HepG2 (cell line): ENCODE results near the gene LSM5. TPM values are rescaled to one million over a fixed set of nuclear protein-coding genes. Genes with fewer than 3 reads are reported as not detected.

Experiments
- ESRRA ChIP-seq: sonication (generic); formaldehyde crosslinking; IDR thresholded peaks from 2 replicates; pipeline ENCODE4 v1.5.1; 2020; ENCODE audit warnings: mild to moderate bottlenecking, low read depth, missing genetic modification reagents
- GATAD1 ChIP-seq: IDR thresholded peaks from 2 replicates; pipeline ENCODE4 v1.6.1; 2016; ENCODE audit warnings: missing genetic modification reagents, missing compliant biosample characterization
- NCOA2 ChIP-seq: sonication (generic); formaldehyde crosslinking; IDR thresholded peaks from 2 replicates; pipeline ENCODE4 v1.8.0; 2022; ENCODE audit warnings: inconsistent platforms
- PHF21A ChIP-seq: sonication (generic); formaldehyde crosslinking; IDR thresholded peaks from 2 replicates; pipeline ENCODE4 v1.5.0; 2020; ENCODE audit warnings: mild to moderate bottlenecking, missing genetic modification reagents
- SAP130 ChIP-seq: IDR thresholded peaks from 2 replicates; pipeline ENCODE4 v1.6.1; 2016; ENCODE audit warnings: low read depth
- SOX13 ChIP-seq, 3 experiments: fragments of 450-650 bp in 1 of 3; sonication (generic) in 1 of 3; formaldehyde crosslinking in 1 of 3; IDR thresholded peaks in 2 of 3; conservative IDR thresholded peaks in 1 of 3; 2 replicates each; pipeline versions ENCODE4 v1.5.0 to v1.6.1; 2016 to 2020; ENCODE audit warnings: antibody characterized with exemption in 1 of 3, mild to moderate bottlenecking in 1 of 3, missing compliant biosample characterization in 1 of 3, missing genetic modification reagents in 1 of 3, moderate library complexity in 1 of 3
- TAF1 ChIP-seq: sonication (generic); formaldehyde crosslinking; IDR thresholded peaks from 2 replicates; pipeline ENCODE4 v1.4.0; 2020; ENCODE audit warnings: missing genetic modification reagents
- ZNF326 ChIP-seq: sonication (generic); formaldehyde crosslinking; IDR thresholded peaks from 2 replicates; pipeline ENCODE4 v1.4.0; 2020; ENCODE audit warnings: missing genetic modification reagents, borderline replicate concordance
- ZNF747 ChIP-seq: sonication (generic); formaldehyde crosslinking; IDR thresholded peaks from 2 replicates; pipeline ENCODE4 v1.8.1; 2023; ENCODE audit warnings: missing genetic modification reagents, mild to moderate bottlenecking, borderline replicate concordance
- polyA plus RNA-seq, 8 experiments: library from polyadenylated mRNA; depleted of rRNA in 3 of 8; stranded (reverse) in 7 of 8; unstranded in 1 of 8; fragments of >200 nt; fragmentation: Illumina TruSeq in 4 of 8; extraction: Trizol in 4 of 8; gene quantifications; 2 replicates each; pipeline versions ENCODE4 v1.2.1 to v1.2.3, GENCODE V29; 2011 to 2016; ENCODE audit warnings: low read depth in 4 of 8, missing spikeins in 1 of 8, mixed read lengths in 1 of 8; ENCODE audit not compliant: insufficient read depth in 1 of 8
- total RNA-seq, 5 experiments: library from RNA; depleted of rRNA; stranded (reverse); fragments of >200 nt; fragmentation: Illumina TruSeq; extraction: Trizol; gene quantifications; 2 replicates each; pipeline ENCODE4 v1.2.3, GENCODE V29; 2016; ENCODE audit warnings: low read depth in 1 of 5
- TF ChIP-seq, protein P1 (sequence below): sonication (generic); formaldehyde crosslinking; IDR thresholded peaks from 2 replicates; pipeline ENCODE4 v1.5.0; 2020; ENCODE audit warnings: mild to moderate bottlenecking, missing genetic modification reagents, borderline replicate concordance
- TF ChIP-seq, protein P2 (sequence below): sonication (generic); formaldehyde crosslinking; IDR thresholded peaks from 2 replicates; pipeline ENCODE4 v1.8.0; 2022; ENCODE audit warnings: missing genetic modification reagents, mild to moderate bottlenecking, inconsistent platforms, borderline replicate concordance
- TF ChIP-seq, protein P3 (sequence below): sonication (generic); formaldehyde crosslinking; IDR thresholded peaks from 2 replicates; pipeline ENCODE4 v1.4.0; 2020; ENCODE audit warnings: missing genetic modification reagents, mild to moderate bottlenecking, borderline replicate concordance
- TF ChIP-seq, protein P4 (sequence below): sonication (generic); formaldehyde crosslinking; IDR thresholded peaks from 2 replicates; pipeline ENCODE4 v1.4.0; 2020; ENCODE audit warnings: missing genetic modification reagents
- TF ChIP-seq, protein P5 (sequence below): sonication (generic); formaldehyde crosslinking; IDR thresholded peaks from 2 replicates; pipeline ENCODE4 v1.8.1; 2022; ENCODE audit warnings: mild to moderate bottlenecking, missing genetic modification reagents

Gene LSM5
- total and polyA plus RNA-seq, 2 of the 13 experiments (the other 11 are each of a cell fraction or from before 2014, with no cell fraction given): 30.3 to 183 TPM

DNA sequence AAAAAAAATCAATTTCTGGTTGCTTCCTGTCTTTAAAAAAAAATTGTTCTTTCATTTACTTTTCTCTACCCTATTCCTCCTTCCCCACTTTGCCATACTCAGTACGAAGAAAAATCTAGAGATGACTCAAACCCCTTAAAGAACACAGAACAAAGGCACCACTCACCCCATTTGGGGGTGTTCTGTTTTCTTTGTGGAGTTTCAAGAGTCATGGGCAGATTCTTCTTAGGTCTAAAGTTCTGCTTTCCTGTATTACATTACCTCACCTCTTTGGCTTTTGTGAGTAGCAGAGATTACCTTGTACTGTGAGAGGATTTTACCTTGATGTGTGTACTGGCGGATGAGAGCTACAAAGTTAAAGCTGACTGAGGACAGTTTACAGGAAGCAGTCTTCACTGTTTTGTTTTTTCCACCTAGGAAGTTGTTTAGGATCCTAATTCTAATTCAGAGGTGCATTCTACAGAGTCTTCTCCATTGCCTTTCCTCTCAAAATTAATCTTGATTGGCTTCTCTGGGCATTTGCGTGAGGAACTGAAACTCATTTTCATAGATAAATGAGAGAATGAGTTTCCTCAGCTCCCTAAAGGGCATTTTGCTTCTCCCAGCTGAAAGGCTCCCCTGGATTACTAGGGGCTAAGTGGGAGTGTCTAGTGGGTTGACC is 25.8 kb upstream of the LSM5 start (continued):
- TF ChIP-seq, protein P1, sequence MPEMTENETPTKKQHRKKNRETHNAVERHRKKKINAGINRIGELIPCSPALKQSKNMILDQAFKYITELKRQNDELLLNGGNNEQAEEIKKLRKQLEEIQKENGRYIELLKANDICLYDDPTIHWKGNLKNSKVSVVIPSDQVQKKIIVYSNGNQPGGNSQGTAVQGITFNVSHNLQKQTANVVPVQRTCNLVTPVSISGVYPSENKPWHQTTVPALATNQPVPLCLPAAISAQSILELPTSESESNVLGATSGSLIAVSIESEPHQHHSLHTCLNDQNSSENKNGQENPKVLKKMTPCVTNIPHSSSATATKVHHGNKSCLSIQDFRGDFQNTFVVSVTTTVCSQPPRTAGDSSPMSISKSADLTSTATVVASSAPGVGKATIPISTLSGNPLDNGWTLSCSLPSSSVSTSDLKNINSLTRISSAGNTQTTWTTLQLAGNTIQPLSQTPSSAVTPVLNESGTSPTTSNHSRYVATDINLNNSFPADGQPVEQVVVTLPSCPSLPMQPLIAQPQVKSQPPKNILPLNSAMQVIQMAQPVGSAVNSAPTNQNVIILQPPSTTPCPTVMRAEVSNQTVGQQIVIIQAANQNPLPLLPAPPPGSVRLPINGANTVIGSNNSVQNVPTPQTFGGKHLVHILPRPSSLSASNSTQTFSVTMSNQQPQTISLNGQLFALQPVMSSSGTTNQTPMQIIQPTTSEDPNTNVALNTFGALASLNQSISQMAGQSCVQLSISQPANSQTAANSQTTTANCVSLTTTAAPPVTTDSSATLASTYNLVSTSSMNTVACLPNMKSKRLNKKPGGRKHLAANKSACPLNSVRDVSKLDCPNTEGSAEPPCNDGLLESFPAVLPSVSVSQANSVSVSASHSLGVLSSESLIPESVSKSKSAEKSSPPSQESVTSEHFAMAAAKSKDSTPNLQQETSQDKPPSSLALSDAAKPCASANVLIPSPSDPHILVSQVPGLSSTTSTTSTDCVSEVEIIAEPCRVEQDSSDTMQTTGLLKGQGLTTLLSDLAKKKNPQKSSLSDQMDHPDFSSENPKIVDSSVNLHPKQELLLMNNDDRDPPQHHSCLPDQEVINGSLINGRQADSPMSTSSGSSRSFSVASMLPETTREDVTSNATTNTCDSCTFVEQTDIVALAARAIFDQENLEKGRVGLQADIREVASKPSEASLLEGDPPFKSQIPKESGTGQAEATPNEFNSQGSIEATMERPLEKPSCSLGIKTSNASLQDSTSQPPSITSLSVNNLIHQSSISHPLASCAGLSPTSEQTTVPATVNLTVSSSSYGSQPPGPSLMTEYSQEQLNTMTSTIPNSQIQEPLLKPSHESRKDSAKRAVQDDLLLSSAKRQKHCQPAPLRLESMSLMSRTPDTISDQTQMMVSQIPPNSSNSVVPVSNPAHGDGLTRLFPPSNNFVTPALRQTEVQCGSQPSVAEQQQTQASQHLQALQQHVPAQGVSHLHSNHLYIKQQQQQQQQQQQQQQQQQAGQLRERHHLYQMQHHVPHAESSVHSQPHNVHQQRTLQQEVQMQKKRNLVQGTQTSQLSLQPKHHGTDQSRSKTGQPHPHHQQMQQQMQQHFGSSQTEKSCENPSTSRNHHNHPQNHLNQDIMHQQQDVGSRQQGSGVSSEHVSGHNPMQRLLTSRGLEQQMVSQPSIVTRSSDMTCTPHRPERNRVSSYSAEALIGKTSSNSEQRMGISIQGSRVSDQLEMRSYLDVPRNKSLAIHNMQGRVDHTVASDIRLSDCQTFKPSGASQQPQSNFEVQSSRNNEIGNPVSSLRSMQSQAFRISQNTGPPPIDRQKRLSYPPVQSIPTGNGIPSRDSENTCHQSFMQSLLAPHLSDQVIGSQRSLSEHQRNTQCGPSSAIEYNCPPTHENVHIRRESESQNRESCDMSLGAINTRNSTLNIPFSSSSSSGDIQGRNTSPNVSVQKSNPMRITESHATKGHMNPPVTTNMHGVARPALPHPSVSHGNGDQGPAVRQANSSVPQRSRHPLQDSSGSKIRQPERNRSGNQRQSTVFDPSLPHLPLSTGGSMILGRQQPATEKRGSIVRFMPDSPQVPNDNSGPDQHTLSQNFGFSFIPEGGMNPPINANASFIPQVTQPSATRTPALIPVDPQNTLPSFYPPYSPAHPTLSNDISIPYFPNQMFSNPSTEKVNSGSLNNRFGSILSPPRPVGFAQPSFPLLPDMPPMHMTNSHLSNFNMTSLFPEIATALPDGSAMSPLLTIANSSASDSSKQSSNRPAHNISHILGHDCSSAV: no peak
- TF ChIP-seq, protein P2, sequence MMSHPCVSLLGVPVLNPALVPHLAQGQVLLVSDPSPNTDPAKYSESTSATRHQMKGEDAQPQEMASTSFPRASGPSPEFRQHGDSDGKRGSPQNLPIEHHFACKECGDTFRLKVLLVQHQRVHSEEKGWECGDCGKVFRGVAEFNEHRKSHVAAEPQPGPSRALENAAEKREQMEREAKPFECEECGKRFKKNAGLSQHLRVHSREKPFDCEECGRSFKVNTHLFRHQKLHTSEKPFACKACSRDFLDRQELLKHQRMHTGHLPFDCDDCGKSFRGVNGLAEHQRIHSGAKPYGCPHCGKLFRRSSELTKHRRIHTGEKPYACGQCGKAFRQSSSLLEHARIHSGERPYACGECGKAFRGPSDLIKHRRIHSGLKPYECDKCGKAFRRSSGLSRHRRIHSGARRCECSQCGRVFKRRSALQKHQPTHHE: no peak
- TF ChIP-seq ZNF326 (CRISPR knock-in tag) (no peak), GATAD1 (CRISPR knock-in tag) (no peak), TAF1 (CRISPR knock-in tag) (no peak), SAP130 (peak; percentile 56), PHF21A (CRISPR knock-in tag) (peak; percentile 60; the same call in 1 of the 2 replicates), NCOA2 (CRISPR knock-in tag) (0 out of 2 replicates have a peak, but pooled peaks have one; percentile 20), SOX13 (IDR thresholded peaks at IDR 0.05) (no peak), SOX13 (CRISPR knock-in tag; conservative IDR thresholded peaks at IDR 0.05 in 1 of 2, IDR thresholded peaks at IDR 0.05 in 1 of 2) (peak in 1 of 2 experiments; percentile 73; a peak in 2 of 4 replicates), ESRRA (CRISPR knock-in tag) (no peak), ZNF747 (no peak)
- TF ChIP-seq, protein P3, sequence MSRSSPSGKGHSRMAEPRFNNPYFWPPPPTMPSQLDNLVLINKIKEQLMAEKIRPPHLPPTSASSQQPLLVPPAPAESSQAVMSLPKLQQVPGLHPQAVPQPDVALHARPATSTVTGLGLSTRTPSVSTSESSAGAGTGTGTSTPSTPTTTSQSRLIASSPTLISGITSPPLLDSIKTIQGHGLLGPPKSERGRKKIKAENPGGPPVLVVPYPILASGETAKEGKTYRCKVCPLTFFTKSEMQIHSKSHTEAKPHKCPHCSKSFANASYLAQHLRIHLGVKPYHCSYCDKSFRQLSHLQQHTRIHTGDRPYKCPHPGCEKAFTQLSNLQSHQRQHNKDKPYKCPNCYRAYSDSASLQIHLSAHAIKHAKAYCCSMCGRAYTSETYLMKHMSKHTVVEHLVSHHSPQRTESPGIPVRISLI: peak; percentile 52; the same call in 1 of the 2 replicates
- TF ChIP-seq, protein P4, sequence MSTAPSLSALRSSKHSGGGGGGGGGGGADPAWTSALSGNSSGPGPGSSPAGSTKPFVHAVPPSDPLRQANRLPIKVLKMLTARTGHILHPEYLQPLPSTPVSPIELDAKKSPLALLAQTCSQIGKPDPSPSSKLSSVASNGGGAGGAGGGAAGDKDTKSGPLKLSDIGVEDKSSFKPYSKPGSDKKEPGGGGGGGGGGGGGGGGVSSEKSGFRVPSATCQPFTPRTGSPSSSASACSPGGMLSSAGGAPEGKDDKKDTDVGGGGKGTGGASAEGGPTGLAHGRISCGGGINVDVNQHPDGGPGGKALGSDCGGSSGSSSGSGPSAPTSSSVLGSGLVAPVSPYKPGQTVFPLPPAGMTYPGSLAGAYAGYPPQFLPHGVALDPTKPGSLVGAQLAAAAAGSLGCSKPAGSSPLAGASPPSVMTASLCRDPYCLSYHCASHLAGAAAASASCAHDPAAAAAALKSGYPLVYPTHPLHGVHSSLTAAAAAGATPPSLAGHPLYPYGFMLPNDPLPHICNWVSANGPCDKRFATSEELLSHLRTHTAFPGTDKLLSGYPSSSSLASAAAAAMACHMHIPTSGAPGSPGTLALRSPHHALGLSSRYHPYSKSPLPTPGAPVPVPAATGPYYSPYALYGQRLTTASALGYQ: 0 out of 2 replicates have a peak, but pooled peaks have one; percentile 22
- TF ChIP-seq, protein P5, sequence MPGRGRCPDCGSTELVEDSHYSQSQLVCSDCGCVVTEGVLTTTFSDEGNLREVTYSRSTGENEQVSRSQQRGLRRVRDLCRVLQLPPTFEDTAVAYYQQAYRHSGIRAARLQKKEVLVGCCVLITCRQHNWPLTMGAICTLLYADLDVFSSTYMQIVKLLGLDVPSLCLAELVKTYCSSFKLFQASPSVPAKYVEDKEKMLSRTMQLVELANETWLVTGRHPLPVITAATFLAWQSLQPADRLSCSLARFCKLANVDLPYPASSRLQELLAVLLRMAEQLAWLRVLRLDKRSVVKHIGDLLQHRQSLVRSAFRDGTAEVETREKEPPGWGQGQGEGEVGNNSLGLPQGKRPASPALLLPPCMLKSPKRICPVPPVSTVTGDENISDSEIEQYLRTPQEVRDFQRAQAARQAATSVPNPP (CRISPR knock-in tag): no peak
